NCI-H524 (cell line): ENCODE measurements around the gene NFASC.

Source experiments
- DNase-seq, 2 experiments: peaks; one replicate each; lab custom pipeline; 2025; lab: John Stamatoyannopoulos, UW

The NFASC gene

DNA sequence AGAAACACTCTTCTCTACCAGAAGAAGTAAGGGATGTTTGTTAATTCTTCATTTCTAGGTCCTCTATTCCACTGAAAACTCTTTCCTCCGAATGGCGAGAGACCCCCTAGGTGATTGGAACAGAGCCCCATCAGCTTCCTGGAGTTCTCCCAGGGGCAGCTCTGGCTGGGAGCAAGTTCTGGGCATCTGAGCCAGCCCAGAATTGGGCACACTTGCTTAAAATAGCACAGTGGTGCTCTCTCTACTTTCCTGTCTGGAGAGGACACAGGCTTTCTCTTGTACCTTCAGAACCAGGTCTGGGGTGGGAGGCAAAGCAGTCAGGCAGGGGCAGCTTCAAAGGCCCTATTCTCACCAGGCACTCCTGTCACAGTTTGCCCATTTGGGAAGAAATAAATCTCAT, 89.2 kb downstream of the NFASC start:
- DNase-seq = no peak

DNA sequence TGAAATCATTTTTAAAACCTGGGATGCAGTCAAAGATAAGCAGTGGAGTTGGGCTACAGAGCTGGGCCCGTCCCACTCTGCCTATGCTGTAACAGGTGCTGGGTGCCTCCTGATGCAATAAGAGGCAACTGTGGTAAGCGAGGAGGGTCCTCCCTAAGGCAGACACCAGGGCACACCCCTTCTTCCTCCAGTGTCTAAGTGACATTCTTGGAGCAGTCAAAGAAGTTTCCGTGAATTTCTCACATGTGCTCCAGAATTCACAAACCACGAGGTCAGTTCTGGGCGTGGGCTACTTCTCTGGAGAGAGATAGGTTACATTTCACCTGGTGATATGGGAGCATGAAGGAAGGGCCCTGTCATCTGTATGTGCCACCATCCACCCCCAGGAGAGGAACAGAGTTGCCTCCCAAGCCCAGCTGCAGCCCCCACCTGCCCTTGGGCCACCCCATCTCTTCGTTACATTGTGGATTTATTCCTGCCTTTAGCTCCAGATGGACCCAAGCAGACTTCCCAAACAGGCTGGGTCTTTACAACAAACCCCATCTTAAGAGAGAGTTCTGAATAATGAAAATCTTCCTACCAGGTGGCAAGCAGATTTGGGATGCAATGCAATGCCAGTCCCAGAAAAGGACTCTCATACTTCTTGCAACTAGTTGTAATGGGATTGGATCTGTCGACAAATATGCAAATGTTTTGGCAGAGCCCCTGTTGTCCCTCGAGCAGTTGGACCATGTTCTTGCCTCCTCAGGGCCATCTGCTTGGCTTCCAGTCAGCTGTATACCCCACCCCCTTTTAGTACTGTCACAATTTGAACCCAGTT, 89.9 kb downstream of the NFASC start:
- peak in 1 of 2 experiments; percentile 66 for DNase-seq

DNA sequence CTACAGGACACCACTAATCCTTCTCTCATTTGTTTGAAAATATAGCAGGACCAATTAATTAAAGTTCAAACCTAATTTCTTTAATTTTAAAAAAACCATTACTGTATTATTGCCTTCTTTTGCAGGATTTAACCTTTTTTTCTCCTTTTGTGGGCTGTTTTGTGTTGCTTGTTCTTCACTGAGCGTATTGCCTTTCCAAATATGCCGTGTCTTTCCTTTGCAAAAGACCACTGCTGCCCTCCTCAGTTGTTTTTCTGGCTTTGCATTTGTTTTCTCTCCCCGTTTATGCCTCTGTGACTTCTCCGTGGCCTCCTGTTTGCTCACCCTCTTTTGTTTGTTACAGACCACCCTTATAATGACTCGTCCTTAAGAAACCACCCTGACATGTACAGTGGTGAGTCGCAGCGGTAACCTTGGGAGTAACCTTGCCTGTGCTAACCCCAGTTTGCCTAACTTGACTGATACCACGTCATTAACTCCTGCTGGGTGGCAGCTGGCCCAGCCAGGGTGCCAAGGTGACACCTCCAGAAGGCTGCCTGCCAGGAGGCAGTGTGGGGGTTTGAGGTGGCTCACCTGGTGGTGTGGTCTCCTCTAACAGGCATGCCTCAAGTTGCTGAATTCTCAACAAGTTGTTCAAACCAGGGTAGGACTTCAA, 91.2 kb downstream of the NFASC start:
- peak in 1 of 2 experiments; percentile 27 for DNase-seq

DNA sequence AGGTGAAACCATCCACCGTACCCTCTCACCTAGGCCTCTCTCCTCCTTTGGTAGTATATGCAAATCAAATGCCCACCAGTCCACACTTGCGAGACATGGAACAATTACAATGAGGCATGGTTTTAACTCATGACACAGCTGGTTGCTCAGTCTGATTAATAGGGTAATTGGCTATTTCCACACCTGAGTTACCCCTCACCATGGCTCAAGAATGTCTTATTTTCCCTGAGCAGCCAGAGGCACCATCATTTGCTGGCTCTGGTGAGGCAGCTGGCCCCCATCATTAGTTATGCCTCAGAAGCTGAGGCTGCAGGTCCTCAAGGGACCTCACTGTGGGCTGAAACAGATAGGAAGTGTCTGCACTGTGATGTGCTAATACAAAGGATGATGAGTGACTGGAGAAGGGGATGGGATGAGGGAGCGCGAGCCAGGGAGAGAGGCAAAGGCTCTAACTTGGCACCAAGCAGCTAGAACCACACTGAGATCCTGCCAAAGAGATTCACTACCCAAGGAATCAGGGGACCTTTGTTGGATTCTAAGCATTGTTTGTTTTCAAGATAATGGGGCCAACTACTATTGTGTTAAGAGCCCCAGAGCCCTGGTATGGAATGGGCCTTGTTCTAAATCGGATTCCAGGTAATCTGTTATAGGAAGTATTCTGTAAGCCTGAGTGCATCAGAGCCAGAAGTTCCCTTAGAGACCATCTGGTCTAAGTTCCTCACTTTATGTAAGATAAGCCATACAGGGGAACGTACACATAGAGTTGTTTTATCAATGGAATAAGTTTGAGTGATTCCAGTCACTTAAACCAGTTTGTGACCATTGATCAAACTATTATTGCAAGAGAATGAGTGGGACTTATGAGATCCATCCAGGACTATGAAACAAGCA, 92.3 kb downstream of the NFASC start:
- DNase-seq = no peak

GRCh38 chr1:204967451-204967850, 96.8 kb downstream of the NFASC start:
- DNase-seq = no peak

DNA sequence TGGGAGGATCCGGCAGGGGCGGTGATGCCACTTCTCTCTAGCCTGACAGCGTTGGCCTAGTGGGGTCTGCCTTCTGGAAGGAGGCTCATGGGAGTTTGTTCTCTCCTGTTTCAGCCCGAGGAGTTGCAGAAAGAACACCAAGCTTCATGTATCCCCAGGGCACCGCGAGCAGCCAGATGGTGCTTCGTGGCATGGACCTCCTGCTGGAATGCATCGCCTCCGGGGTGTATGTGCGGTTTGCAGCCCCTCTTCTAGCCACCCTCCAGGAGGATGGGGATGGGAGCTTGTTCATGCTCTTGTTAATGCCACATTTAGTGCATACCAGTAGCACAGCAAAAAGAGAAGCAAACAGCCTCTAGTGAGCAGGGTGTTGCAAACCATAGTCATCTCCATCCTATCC, 97.5 kb downstream of the NFASC start:
- no peak for DNase-seq

DNA sequence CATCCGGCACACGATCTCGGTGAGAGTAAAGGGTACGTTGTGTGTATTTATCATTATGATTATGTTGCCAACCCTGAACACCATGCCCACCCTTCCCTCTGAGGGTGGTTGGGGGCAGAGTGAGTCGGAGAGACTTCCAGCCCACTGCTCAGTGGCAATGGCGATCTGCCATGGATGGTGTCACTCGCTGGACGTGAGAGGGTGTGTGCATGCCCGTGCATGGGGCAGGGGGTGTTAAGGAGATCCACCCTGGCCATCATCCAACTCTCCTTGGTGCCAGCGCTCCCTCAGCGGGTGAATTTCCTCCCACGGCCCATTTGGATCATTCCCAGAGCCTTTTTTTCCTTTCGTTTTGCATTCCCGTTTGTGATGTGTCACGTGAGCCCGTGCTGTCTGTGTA, 98.3 kb downstream of the NFASC start:
- no peak for DNase-seq

GRCh38 chr1:204970937-204971336, 100.3 kb downstream of the NFASC start:
- DNase-seq = no peak

- DNase-seq = no peak
Measured at GRCh38 chr1:204971517-204972336, 101.1 kb downstream of the NFASC start.

- no peak for DNase-seq
Measured at GRCh38 chr1:204972426-204972825, 101.8 kb downstream of the NFASC start.

DNA sequence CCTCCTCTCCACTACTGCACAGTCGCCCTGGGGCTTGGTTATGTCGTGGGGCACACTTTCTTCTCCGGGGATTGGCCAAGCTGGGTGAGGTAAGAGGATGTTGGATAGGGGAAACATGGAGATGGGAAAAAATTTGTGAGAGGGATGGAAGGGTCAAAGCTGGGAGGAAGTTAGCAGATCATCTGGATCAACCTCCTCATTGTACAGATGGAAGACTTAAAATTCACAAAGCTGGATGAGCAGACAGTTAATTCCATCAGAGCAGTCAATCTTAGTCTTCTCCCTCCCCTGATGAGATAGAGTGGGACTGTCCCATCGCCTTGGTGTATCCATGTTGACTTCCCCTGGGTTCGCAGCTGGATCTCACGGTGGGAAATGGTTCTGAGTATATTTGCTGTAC, 102.8 kb downstream of the NFASC start:
- no peak for DNase-seq

DNA sequence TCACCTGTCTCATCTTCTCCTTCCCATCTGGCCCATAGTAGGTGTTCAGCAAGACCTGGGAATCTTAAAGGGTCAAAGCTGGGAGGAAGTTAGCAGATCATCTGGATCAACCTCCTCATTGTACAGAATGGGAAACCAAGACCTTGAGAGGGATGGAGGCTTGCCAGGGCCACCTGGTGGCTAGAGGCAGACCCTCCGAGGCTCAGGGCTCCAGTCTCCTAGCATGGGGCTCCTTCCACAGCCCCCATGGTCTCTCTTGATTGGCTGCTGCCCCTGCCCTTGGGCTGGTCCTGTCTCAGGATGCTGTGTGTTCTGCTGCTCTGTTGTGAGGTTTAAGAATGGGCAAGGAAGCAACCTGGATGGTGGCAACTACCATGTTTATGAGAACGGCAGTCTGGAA, 103.7 kb downstream of the NFASC start:
- peak in 1 of 2 experiments; percentile 15 for DNase-seq

- DNase-seq = peak; percentile 55 to 61
Measured at GRCh38 chr1:204975021-204975420, 104.4 kb downstream of the NFASC start.

DNA sequence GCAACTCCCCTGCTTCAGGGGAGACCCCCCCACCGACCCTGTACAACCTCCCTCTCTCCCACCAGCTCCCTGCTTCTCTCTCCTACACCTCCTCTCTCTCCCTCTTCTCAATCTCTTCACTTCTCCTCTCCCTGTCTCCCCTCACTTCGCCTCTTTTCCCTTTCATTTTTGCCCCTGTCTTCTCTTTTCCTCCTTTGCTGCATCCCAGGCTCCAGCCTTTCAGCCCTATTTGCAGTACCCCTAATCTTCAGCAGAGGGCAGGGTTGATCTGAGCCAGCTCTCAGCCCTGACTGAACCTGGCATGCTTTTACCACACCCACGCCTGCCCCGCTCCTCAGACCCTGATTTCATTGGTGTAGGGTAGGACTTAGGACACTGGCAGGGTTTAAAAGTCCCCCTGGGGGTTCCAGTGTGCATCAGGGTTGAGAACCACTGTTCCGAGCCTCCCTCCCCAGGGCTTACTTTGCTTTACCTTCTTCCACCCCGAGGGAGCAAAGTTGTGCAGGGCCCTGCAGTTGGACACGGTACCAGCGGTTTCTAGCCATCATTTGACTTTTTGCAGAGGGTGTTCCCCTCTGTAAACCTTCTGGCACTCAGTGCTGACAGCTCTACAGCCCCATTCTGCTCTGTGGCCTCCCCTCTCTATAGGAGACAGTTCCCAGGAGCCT, 105.0 kb downstream of the NFASC start:
- DNase-seq = peak; percentile 5 to 56

GRCh38 chr1:204976646-204977045, 106.0 kb downstream of the NFASC start:
- DNase-seq = no peak

- no peak for DNase-seq
Measured at GRCh38 chr1:204977318-204977717, 106.7 kb downstream of the NFASC start.

DNA sequence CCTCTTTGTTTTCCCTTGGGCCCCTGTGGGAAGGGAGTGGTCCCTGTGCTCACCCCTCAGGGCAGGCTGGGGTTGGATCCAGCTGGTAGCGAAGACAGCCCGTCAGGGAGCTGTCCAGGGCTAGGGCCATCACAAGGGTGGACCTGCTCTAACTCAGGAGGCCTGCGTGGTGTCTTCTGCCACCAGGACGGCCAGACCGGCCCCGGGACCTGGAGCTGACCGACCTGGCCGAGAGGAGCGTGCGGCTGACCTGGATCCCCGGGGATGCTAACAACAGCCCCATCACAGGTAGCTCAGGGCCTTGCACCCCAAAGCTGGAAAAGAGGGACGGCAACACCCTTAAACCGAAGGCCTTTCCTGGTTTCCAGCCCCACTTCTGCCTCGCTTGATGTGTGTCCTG, 108.1 kb downstream of the NFASC start:
- no peak for DNase-seq

DNA sequence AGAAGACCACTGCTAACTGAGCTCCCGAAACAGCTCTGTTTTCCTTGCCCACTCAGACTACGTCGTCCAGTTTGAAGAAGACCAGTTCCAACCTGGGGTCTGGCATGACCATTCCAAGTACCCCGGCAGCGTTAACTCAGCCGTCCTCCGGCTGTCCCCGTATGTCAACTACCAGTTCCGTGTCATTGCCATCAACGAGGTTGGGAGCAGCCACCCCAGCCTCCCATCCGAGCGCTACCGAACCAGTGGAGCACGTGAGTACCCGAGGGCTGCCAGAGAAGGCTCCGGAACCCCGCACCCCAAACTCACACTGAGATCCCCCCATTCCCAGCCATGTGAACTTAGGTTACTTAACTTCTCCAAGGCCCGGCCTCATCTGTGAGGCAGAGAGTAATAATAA, 108.6 kb downstream of the NFASC start:
- DNase-seq = no peak

- DNase-seq = no peak
Measured at GRCh38 chr1:204979891-204980649, 109.4 kb downstream of the NFASC start.

- DNase-seq = no peak
Measured at GRCh38 chr1:204980840-204981405, 110.3 kb downstream of the NFASC start.
